Measurements from ENCODE around the gene RAB40C.
A peak's percentile ranks its signal among the peaks of the same experiment; 100 is the strongest.

RAB40C gene

GRCh38 chr16:632486-633335 lies 42.8 kb downstream of the RAB40C start:
- DNase-seq (ENCODE audit: low read depth) = no peak

GRCh38 chr16:633336-634050 lies 43.6 kb downstream of the RAB40C start:
- no peak for DNase-seq (ENCODE audit: low read depth)

GRCh38 chr16:634051-634670 lies 44.3 kb downstream of the RAB40C start:
- no peak for DNase-seq (ENCODE audit: low read depth)

GRCh38 chr16:634996-635395 lies 45.1 kb downstream of the RAB40C start:
- no peak for DNase-seq (ENCODE audit: low read depth)

- no peak for DNase-seq (ENCODE audit: low read depth)
These were observed 45.8 kb downstream of the RAB40C start for GRCh38 chr16:635573-636205.

- DNase-seq (ENCODE audit: low read depth) = peak; percentile 81
These were observed 46.6 kb downstream of the RAB40C start, which contains the start of gene METTL26 for GRCh38 chr16:636206-637080. Gene METTL26 (minus strand): TSS chr16:636305. CDS start chr16:636290, 15 bp downstream.

- DNase-seq (ENCODE audit: low read depth) = peak; percentile 80
These were observed 47.5 kb downstream of the RAB40C start for GRCh38 chr16:637081-638018.

GRCh38 chr16:638034-638543 lies 48.2 kb downstream of the RAB40C start:
- DNase-seq (ENCODE audit: low read depth) = no peak

- DNase-seq (ENCODE audit: low read depth) = no peak
These were observed 49.0 kb downstream of the RAB40C start for GRCh38 chr16:638836-639235.

- no peak for DNase-seq (ENCODE audit: low read depth)
These were observed 50.7 kb downstream of the RAB40C start for GRCh38 chr16:640614-641013.

GRCh38 chr16:641326-642188 lies 51.7 kb downstream of the RAB40C start, which contains the start of gene MCRIP2:
Gene MCRIP2 (plus strand): TSS chr16:641828. CDS start chr16:641992, 164 bp downstream.
- DNase-seq (ENCODE audit: low read depth) = no peak

GRCh38 chr16:642189-643049 lies 52.6 kb downstream of the RAB40C start:
- DNase-seq (ENCODE audit: low read depth) = no peak

GRCh38 chr16:643050-643368 lies 53.1 kb downstream of the RAB40C start:
- DNase-seq (ENCODE audit: low read depth) = no peak

- no peak for DNase-seq (ENCODE audit: low read depth)
These were observed 54.7 kb downstream of the RAB40C start for GRCh38 chr16:644556-644955.

GRCh38 chr16:645852-646678 lies 56.2 kb downstream of the RAB40C start:
- DNase-seq (ENCODE audit: low read depth) = no peak

- no peak for DNase-seq (ENCODE audit: low read depth)
These were observed 56.9 kb downstream of the RAB40C start for GRCh38 chr16:646679-647172.
